Neural progenitor cell (in vitro differentiated cells): ENCODE measurements around the gene SPAG16. TPM values are rescaled to one million over a fixed set of nuclear protein-coding genes. Genes with fewer than 3 reads are reported as not detected.

ENCODE experiments used
- DNase-seq: peaks from one replicate; pipeline ENCODE4 v3.0.0-alpha.2; 2016; ENCODE audit warnings: low spot score
- H2AFZ ChIP-seq: fragments of 200-600 bp; sonication (generic); replicated peaks from 2 replicates; pipeline ENCODE4 v1.6.1; 2016; ENCODE audit warnings: antibody characterized with exemption
- H3F3A ChIP-seq: fragments of 200-600 bp; sonication (generic); 2 replicates; pipeline ENCODE4 v1.6.1; 2016; ENCODE audit warnings: antibody characterized with exemption, low read depth
- H3K27ac ChIP-seq: fragments of 200-600 bp; sonication (generic); 2 replicates; pipeline ENCODE4 v1.5.1; 2016; ENCODE audit warnings: mild to moderate bottlenecking
- H3K27me3 ChIP-seq: fragments of 200-600 bp; sonication (generic); 2 replicates; pipeline ENCODE4 v1.6.1; 2016; ENCODE audit warnings: mild to moderate bottlenecking, moderate library complexity
- H3K36me3 ChIP-seq: fragments of 200-600 bp; sonication (generic); 2 replicates; pipeline ENCODE4 v1.5.1; 2016
- H3K4me1 ChIP-seq: fragments of 200-600 bp; sonication (generic); 2 replicates; pipeline ENCODE4 v1.6.1; 2016; ENCODE audit warnings: mixed run types
- H3K4me2 ChIP-seq: fragments of 200-600 bp; sonication (generic); 2 replicates; pipeline ENCODE4 v1.6.1; 2016
- H3K4me3 ChIP-seq: fragments of 200-600 bp; sonication (generic); 2 replicates; pipeline ENCODE4 v1.5.1; 2016
- H3K79me2 ChIP-seq: fragments of 200-600 bp; sonication (generic); 2 replicates; pipeline ENCODE4 v1.6.1; 2016; ENCODE audit warnings: low read depth
- H3K9ac ChIP-seq: fragments of 200-600 bp; sonication (generic); 2 replicates; pipeline ENCODE4 v1.6.1; 2016
- H3K9me3 ChIP-seq: fragments of 200-600 bp; sonication (generic); 2 replicates; pipeline ENCODE4 v1.5.1; 2016; ENCODE audit warnings: low read depth
- H4K20me1 ChIP-seq: fragments of 200-600 bp; sonication (generic); 2 replicates; pipeline ENCODE4 v1.6.1; 2016; ENCODE audit warnings: low read depth
- H3K27ac Mint-ChIP-seq: 3 replicates; pipeline ENCODE4 v1.8.0; 2021; ENCODE audit warnings: mixed read lengths
- H3K27me3 Mint-ChIP-seq: 2 replicates; pipeline ENCODE4 v1.8.0; 2022; ENCODE audit warnings: low read depth, mild to moderate bottlenecking, inconsistent platforms, moderate library complexity, mixed read lengths; ENCODE audit not compliant: insufficient read depth
- H3K36me3 Mint-ChIP-seq: 3 replicates; pipeline ENCODE4 v1.8.0; 2021; ENCODE audit warnings: mixed read lengths
- H3K4me1 Mint-ChIP-seq: 3 replicates; pipeline ENCODE4 v1.8.0; 2021; ENCODE audit warnings: mixed read lengths
- H3K4me3 Mint-ChIP-seq: 3 replicates; pipeline ENCODE4 v1.8.0; 2021; ENCODE audit warnings: mild to moderate bottlenecking, moderate library complexity, mixed read lengths
- H3K9me3 Mint-ChIP-seq: 3 replicates; pipeline ENCODE4 v1.8.0; 2020; ENCODE audit warnings: mixed read lengths
- CTCF ChIP-seq: fragments of 200-600 bp; sonication (generic); IDR thresholded peaks from 2 replicates; pipeline ENCODE4 v1.5.1; 2017; ENCODE audit warnings: antibody characterized with exemption, mild to moderate bottlenecking
- EZH2 ChIP-seq: fragments of 200-600 bp; sonication (generic); IDR thresholded peaks from 2 replicates; pipeline ENCODE4 v1.6.1; 2017; ENCODE audit warnings: antibody characterized with exemption, mild to moderate bottlenecking, moderate library complexity
- EZH2phosphoT487 ChIP-seq: fragments of 200-600 bp; sonication (generic); IDR thresholded peaks from 2 replicates; pipeline ENCODE4 v1.6.1; 2017; ENCODE audit warnings: antibody characterized with exemption
- total RNA-seq: library from RNA; depleted of rRNA; stranded (reverse); fragments of >200 nt; gene quantifications from 2 replicates; pipeline ENCODE4 v1.2.3, GENCODE V29; 2015; ENCODE audit warnings: low replicate concordance

Gene SPAG16
- total RNA-seq, 1 donor from 2014 or later, result 70.3 TPM

- H3K4me2 ChIP-seq, result no peak overlapping the region
Measured at GRCh38 chr2:214264171-214264570, 979.9 kb downstream of the SPAG16 start.

GRCh38 chr2:214265991-214266489 is 981.8 kb downstream of the SPAG16 start:
- no peaks in the 10 kb centered on the region for H3K27me3 ChIP-seq
- no peaks in the 10 kb centered on the region for H3K9me3 ChIP-seq
- H3K27ac ChIP-seq, result no peak overlapping the region
- no peak overlapping the region for H3K4me2 ChIP-seq
- H3K4me1 Mint-ChIP-seq, result peaks cover 3% of the 10 kb centered on the region
- H2AFZ ChIP-seq, result no peak overlapping the region
- H3K36me3 Mint-ChIP-seq, result no peaks in the 10 kb centered on the region
- no peak overlapping the region for H3K27ac Mint-ChIP-seq
- DNase-seq, result no peak
- H3K79me2 ChIP-seq, result no peaks in the 10 kb centered on the region
- H3K4me3 Mint-ChIP-seq, result no peak overlapping the region
- H3K4me1 ChIP-seq, result no peaks in the 10 kb centered on the region
- H4K20me1 ChIP-seq, result no peaks in the 10 kb centered on the region
- H3K4me3 ChIP-seq, result no peak overlapping the region
- no peaks in the 10 kb centered on the region for H3K27me3 Mint-ChIP-seq
- H3K9me3 Mint-ChIP-seq, result peaks cover 3% of the 10 kb centered on the region
- TF ChIP-seq CTCF, result no peak
- TF ChIP-seq EZH2phosphoT487, result no peak
- TF ChIP-seq EZH2, result no peak
- H3K36me3 ChIP-seq, result no peaks in the 10 kb centered on the region
- H3K9ac ChIP-seq, result no peak overlapping the region
- no peaks in the 10 kb centered on the region for H3F3A ChIP-seq

More at GRCh38 chr2:214264171-214264570, 979.9 kb downstream of the SPAG16 start:
- no peaks in the 10 kb centered on the region for H3K79me2 ChIP-seq
- H3F3A ChIP-seq, result no peaks in the 10 kb centered on the region
- no peak overlapping the region for H3K4me3 Mint-ChIP-seq
- H3K27me3 Mint-ChIP-seq, result peaks cover 2% of the 10 kb centered on the region
- H3K4me3 ChIP-seq, result no peak overlapping the region
- no peak overlapping the region for H2AFZ ChIP-seq
- peaks cover 4% of the 10 kb centered on the region for H3K4me1 Mint-ChIP-seq
- peaks cover 3% of the 10 kb centered on the region for H3K9me3 Mint-ChIP-seq
- no peaks in the 10 kb centered on the region for H3K36me3 Mint-ChIP-seq
- H3K9ac ChIP-seq, result no peak overlapping the region
- H3K27me3 ChIP-seq, result no peaks in the 10 kb centered on the region
- TF ChIP-seq CTCF, result no peak
- no peak for TF ChIP-seq EZH2phosphoT487
- TF ChIP-seq EZH2, result no peak
- DNase-seq, result no peak
- no peak overlapping the region for H3K27ac Mint-ChIP-seq
- no peaks in the 10 kb centered on the region for H3K4me1 ChIP-seq
- H4K20me1 ChIP-seq, result no peaks in the 10 kb centered on the region
- H3K36me3 ChIP-seq, result no peaks in the 10 kb centered on the region
- no peak overlapping the region for H3K27ac ChIP-seq
- no peaks in the 10 kb centered on the region for H3K9me3 ChIP-seq

- no peak for DNase-seq
- TF ChIP-seq CTCF (no peak), EZH2phosphoT487 (no peak), EZH2 (no peak)
- no peaks in the 10 kb centered on the region for H3K27me3 ChIP-seq
- Mint-ChIP-seq H3K27ac (no peak overlapping the region), H3K36me3 (peaks cover 3% of the 10 kb centered on the region), H3K27me3 (peaks cover 2% of the 10 kb centered on the region), H3K9me3 (peaks cover 19% of the 10 kb centered on the region), H3K4me1 (no peaks in the 10 kb centered on the region), H3K4me3 (no peak overlapping the region)
- no peaks in the 10 kb centered on the region for H3K4me1 ChIP-seq
- H2AFZ ChIP-seq, result no peak overlapping the region
- H3K79me2 ChIP-seq, result no peaks in the 10 kb centered on the region
- no peaks in the 10 kb centered on the region for H3F3A ChIP-seq
- H3K4me2 ChIP-seq, result no peak overlapping the region
- H3K9ac ChIP-seq, result no peak overlapping the region
- H3K9me3 ChIP-seq, result no peaks in the 10 kb centered on the region
- H3K36me3 ChIP-seq, result no peaks in the 10 kb centered on the region
- no peak overlapping the region for H3K27ac ChIP-seq
- no peaks in the 10 kb centered on the region for H4K20me1 ChIP-seq
- H3K4me3 ChIP-seq, result no peak overlapping the region
Measured at GRCh38 chr2:214277880-214278279, 993.6 kb downstream of the SPAG16 start.
